Transverse colon (tissue), 4 donors: ENCODE measurements around the gene STK32C. TPM values are rescaled to one million over a fixed set of nuclear protein-coding genes. Genes with fewer than 3 reads are reported as not detected.
A peak's percentile ranks its signal among the peaks of the same experiment; 100 is the strongest.

ENCODE experiments used
- DNase-seq: peaks from one replicate; pipeline ENCODE4 v3.0.0-alpha.2; 2019
- H3K27ac ChIP-seq, 4 donors: fragments of 200-600 bp; sonication (generic); 2 replicates each; pipeline ENCODE4 v1.5.1; 2016 to 2018; ENCODE audit warnings: inconsistent platforms in 4 of 4
- H3K27me3 ChIP-seq: fragments of 200-600 bp; sonication (generic); 2 replicates; pipeline ENCODE4 v1.5.1; 2017; ENCODE audit warnings: inconsistent platforms
- H3K36me3 ChIP-seq, 4 donors: fragments of 200-600 bp; sonication (generic); 2 replicates each; pipeline ENCODE4 v1.5.1; 2017 to 2019; ENCODE audit warnings: inconsistent platforms in 4 of 4
- H3K4me1 ChIP-seq, 4 donors: fragments of 200-600 bp; sonication (generic); 2 replicates each; pipeline ENCODE4 v1.5.1; 2017 to 2020; ENCODE audit warnings: inconsistent platforms in 4 of 4
- H3K4me3 ChIP-seq, 4 donors: fragments of 200-600 bp; sonication (generic); 1 replicate in 1 of 4; 2 replicates in 3 of 4; pipeline versions ENCODE4 v1.5.1 to v1.6.1; 2017 to 2019; ENCODE audit warnings: inconsistent platforms in 4 of 4
- H3K9me3 ChIP-seq, 2 donors: fragments of 200-600 bp; sonication (generic); 2 replicates each; pipeline ENCODE4 v1.5.1; 2017 to 2019; ENCODE audit warnings: inconsistent platforms in 2 of 2
- EP300 ChIP-seq: sonication (generic); formaldehyde crosslinking; IDR thresholded peaks from one replicate; pipeline ENCODE4 v1.6.1; 2017; ENCODE audit warnings: antibody characterized with exemption, low read depth
- POLR2A ChIP-seq: fragments of 450-650 bp; IDR thresholded peaks from one replicate; pipeline ENCODE4 v1.6.1; 2016; ENCODE audit warnings: antibody characterized with exemption, mild to moderate bottlenecking, moderate library complexity
- POLR2AphosphoS5 ChIP-seq, 3 donors: sonication (generic); formaldehyde crosslinking; IDR thresholded peaks; one replicate each; pipeline ENCODE4 v1.6.1; 2016; ENCODE audit warnings: antibody characterized with exemption in 3 of 3
- WGBS, 2 donors: methylation state at CpG; one replicate each; pipeline ENCODE4 v1.1.5; 2018; ENCODE audit warnings: low coverage in 1 of 2; 5-methylcytosine and 5-hydroxymethylcytosine counted together
- in situ Hi-C, 4 donors: fragments of 200-750 bp; cut with MboI; loops; one replicate each; pipeline versions ENCODE4 v1.15.0 to v1.15.1; 2017; ENCODE audit warnings: low sequenced_read_pairs in 3 of 4, low pct_ligation_motif_present in 1 of 4, low pct_unique_long_range_greater_than_20kb in 1 of 4
- intact Hi-C: fragments of 100-400 bp; cut with DNase I; formaldehyde crosslinking; loops from one replicate; pipeline ENCODE4 v1.15.1; 2023; ENCODE audit warnings: low total_unique reads
- total RNA-seq, 4 donors: library from RNA; depleted of rRNA; stranded (reverse); fragments of >200 nt; gene quantifications; one replicate each; pipeline ENCODE4 v1.1.0, GENCODE V29; 2016
- TF ChIP-seq, protein P1 (sequence below), 5 experiments: fragments of 200-600 bp in 3 of 5; fragments of 450-650 bp in 2 of 5; sonication (generic) in 3 of 5; IDR thresholded peaks; 1 replicate in 2 of 5; 2 replicates in 3 of 5; pipeline ENCODE4 v1.5.1; 2016 to 2017; ENCODE audit warnings: antibody characterized with exemption in 5 of 5, inconsistent platforms in 3 of 5, mild to moderate bottlenecking in 2 of 5, moderate library complexity in 1 of 5

STK32C gene
- total RNA-seq, 4 donors from 2014 or later: 2.2 to 7.8 (median 3.7) TPM; not detected in 1

DNA sequence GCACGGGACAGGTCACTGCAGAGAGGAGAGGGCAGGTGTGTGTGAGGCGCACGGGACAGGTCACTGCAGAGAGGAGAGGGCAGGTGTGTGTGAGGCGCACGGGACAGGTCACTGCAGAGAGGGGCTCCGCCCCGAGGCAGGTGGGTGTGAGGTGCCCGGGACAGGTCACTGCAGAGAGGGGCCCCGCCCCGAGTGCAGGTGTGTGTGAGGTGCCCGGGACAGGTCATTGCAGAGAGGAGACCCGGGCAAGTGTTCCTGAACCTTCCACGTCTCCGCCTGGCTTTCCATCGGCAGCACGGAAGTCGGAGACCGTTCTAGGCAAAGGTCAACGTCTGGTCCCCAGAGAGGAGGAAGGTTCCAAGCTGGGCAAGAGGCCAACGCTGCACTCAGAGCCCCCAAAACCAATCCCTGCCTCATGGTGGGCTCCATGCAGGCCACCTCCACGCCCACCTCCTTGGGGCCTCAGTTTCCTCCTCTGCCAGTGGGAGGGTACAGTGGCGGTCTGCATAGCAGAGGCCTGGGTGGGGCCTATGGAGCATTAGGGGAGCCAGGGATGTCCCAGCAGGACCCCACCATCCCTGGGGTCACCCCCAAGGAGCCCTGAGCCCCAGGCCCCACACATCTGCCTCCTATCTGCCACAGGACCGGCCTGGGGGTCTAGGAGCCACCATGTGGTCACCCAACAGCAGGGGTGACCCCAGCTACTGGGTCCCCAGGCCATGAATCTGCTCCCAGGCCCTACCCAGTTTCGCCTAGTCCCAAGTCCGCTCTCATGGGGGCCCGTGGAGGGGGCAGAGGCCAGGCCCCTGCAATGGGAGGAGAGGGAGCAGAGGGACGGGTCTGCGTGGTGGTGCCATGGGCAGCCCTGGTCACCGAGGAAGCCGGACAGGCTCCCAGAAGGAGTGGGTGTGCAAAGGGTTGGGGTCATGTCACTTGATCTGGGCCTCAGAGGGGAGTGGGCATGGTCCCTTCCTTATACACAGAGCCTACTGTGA lies 57.0 kb downstream of the STK32C start:
- in situ Hi-C loops: no loop called here
- DNase-seq: no peak

DNA sequence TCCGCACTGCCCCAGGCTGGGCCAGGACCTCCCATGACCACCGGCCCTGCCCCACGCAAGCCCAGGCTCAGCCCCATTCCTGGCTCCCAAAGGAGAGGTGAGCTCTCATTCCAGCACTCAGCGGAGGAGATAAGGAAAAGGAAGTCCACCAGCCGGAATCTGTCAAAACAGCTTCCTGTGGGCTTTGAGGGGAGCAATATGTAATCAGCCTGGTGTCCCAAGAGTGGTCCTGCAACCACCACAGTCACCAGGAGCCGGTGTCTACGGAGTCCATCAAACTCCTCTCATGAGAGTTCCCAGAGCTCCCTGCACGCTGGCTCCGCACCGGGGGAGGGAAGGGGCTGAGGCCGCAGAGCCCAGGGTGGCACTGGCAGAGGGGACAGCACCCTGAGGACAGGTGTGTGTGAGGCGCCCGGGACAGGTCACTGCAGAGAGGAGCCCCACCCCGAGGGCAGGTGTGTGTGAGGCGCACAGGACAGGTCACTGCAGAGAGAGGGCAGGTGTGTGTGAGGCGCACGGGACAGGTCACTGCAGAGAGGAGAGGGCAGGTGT lies 57.9 kb downstream of the STK32C start:
- H3K4me1 ChIP-seq: peaks cover 0 to 4% (median 2%) of the 10 kb centered on the region in 4 donors
- TF ChIP-seq POLR2A: no peak
- 75% methylated on average over 10 of the region's 17 CpGs; no CpG with 5 or more reads in 1 of the 2 donors for WGBS, 2 donors
- no peak overlapping the region for H3K27ac ChIP-seq
- intact Hi-C loops: no loop called here
- DNase-seq: no peak
- H3K36me3 ChIP-seq: no peaks in the 10 kb centered on the region
- H3K9me3 ChIP-seq: no peaks in the 10 kb centered on the region
- in situ Hi-C loops: loop anchor here in 2 of 4 donors (25.0 kb wide), 2 partner anchors 87 to 387 kb away; partner anchors contain the start of gene LRRC27 (in 1 of the 2)
- no peaks in the 10 kb centered on the region for H3K27me3 ChIP-seq
- H3K4me3 ChIP-seq: no peak overlapping the region

More for the DNA sequence above, 57.0 kb downstream of the STK32C start:
- no peak for TF ChIP-seq POLR2AphosphoS5 (IDR thresholded peaks at IDR 0.05)
- no peak for TF ChIP-seq EP300
- TF ChIP-seq, protein P1, sequence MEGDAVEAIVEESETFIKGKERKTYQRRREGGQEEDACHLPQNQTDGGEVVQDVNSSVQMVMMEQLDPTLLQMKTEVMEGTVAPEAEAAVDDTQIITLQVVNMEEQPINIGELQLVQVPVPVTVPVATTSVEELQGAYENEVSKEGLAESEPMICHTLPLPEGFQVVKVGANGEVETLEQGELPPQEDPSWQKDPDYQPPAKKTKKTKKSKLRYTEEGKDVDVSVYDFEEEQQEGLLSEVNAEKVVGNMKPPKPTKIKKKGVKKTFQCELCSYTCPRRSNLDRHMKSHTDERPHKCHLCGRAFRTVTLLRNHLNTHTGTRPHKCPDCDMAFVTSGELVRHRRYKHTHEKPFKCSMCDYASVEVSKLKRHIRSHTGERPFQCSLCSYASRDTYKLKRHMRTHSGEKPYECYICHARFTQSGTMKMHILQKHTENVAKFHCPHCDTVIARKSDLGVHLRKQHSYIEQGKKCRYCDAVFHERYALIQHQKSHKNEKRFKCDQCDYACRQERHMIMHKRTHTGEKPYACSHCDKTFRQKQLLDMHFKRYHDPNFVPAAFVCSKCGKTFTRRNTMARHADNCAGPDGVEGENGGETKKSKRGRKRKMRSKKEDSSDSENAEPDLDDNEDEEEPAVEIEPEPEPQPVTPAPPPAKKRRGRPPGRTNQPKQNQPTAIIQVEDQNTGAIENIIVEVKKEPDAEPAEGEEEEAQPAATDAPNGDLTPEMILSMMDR (IDR thresholded peaks at IDR 0.05): no peak
- TF ChIP-seq POLR2A: no peak
- no peak overlapping the region for H3K4me3 ChIP-seq
- H3K36me3 ChIP-seq: no peaks in the 10 kb centered on the region
- no peaks in the 10 kb centered on the region for H3K9me3 ChIP-seq
- no peak overlapping the region for H3K27ac ChIP-seq
- H3K27me3 ChIP-seq: no peaks in the 10 kb centered on the region
- 60% methylated on average over 29 of the region's 30 CpGs; no CpG with 5 or more reads in 1 of the 2 donors for whole genome bisulfite sequencing, 2 donors
- intact Hi-C loops: no loop called here
- H3K4me1 ChIP-seq: peaks cover 0 to 4% (median 2%) of the 10 kb centered on the region in 4 donors

DNA sequence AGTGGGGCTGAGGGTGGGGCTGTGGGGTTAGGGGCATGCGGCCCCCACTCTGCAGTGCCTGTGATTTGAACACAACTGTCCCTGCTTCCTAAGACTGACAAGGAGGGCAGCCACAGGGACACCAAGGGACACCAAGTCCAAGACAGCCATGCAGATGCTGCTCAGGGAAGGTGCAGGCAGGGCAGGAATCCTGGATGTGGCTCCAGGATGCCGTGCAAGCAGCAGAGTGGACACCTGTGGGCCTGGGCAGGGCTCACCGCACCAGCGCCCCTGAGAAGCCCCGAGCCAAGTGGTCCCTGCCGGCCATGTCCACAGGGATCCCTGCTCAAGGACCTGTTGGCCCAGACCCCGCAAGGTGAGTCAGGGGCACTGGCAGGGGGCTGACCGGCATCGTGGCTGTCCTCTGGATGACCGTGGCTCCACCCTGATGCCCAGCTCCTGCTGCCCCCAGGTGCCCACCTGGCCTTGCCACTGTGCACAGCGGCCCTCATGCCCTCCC lies 58.5 kb downstream of the STK32C start:
- H3K9me3 ChIP-seq: no peaks in the 10 kb centered on the region
- H3K27me3 ChIP-seq: no peaks in the 10 kb centered on the region
- intact Hi-C loops: no loop called here
- in situ Hi-C loops: loop anchor here in 2 of 4 donors (25.0 kb wide), 2 partner anchors 88 to 388 kb away; partner anchors contain the start of gene LRRC27 (in 1 of the 2)
- H3K36me3 ChIP-seq: no peaks in the 10 kb centered on the region
- TF ChIP-seq EP300 (no peak), POLR2A (no peak), POLR2AphosphoS5 (IDR thresholded peaks at IDR 0.05) (no peak)
- TF ChIP-seq, protein P1 (IDR thresholded peaks at IDR 0.05): no peak
- DNase-seq: no peak
- 93% methylated on average over 9 of the region's 11 CpGs; no CpG with 5 or more reads in 1 of the 2 donors for WGBS, 2 donors
- peaks cover 0 to 4% (median 2%) of the 10 kb centered on the region in 4 donors for H3K4me1 ChIP-seq
- H3K4me3 ChIP-seq: no peak overlapping the region
- H3K27ac ChIP-seq: no peak overlapping the region

DNA sequence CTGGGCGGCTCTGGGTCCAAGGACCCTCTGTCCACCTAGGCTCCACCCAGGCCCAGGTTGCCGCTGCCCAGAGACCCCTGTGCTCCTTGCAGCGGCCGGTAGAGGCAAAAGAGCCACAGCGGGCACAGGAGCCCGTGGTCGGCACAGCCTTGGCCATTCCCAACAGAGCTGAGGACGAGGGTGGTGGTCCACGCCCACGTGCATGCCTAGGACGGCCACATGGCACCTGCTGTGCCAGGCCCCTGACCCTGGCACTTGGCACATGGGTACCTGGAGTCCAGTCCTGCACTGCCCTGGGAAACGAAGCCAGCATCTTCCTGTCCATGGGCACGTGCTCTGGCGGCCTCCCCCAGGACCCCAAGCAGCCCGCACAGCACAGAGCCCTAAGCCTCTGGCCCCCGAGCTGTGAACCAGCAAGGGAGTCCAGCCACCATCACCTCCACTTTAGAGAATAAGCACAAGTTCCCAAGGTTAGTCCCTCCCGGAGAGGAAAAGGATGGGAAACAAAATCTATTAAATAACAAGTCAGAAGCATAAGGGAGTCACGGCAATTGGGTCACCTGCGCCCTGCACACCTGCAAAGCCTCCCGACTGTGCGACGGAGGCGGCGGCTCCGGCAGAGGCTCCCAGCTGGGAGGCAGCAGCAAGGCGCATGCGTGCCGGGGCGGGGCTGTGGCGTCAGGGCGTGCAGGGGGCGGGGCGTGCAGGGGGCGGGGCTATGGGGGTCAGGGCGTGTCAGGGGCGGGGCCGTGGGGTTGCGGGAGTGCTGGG lies 59.1 kb downstream of the STK32C start:
- no peaks in the 10 kb centered on the region for H3K36me3 ChIP-seq
- intact Hi-C loops: no loop called here
- H3K27ac ChIP-seq: no peak overlapping the region
- peak; percentile 53 for DNase-seq
- 65% methylated on average over 17 of the region's 38 CpGs; no CpG with 5 or more reads in 1 of the 2 donors for WGBS, 2 donors
- TF ChIP-seq POLR2A: no peak
- TF ChIP-seq EP300: no peak
- TF ChIP-seq, protein P1 (IDR thresholded peaks at IDR 0.05): no peak
- TF ChIP-seq POLR2AphosphoS5 (IDR thresholded peaks at IDR 0.05): no peak
- peak overlapping the region in 1 of 4 donors; percentile 25 for H3K4me3 ChIP-seq
- in situ Hi-C loops: loop anchor here in 2 of 4 donors (25.0 kb wide), 2 partner anchors 89 to 389 kb away; partner anchors contain the start of gene LRRC27 (in 1 of the 2)
- H3K9me3 ChIP-seq: no peaks in the 10 kb centered on the region
- peaks cover 0 to 4% (median 2%) of the 10 kb centered on the region in 4 donors for H3K4me1 ChIP-seq
- H3K27me3 ChIP-seq: no peaks in the 10 kb centered on the region
